ENCODE data around the gene REEP1.

Gene REEP1

DNA sequence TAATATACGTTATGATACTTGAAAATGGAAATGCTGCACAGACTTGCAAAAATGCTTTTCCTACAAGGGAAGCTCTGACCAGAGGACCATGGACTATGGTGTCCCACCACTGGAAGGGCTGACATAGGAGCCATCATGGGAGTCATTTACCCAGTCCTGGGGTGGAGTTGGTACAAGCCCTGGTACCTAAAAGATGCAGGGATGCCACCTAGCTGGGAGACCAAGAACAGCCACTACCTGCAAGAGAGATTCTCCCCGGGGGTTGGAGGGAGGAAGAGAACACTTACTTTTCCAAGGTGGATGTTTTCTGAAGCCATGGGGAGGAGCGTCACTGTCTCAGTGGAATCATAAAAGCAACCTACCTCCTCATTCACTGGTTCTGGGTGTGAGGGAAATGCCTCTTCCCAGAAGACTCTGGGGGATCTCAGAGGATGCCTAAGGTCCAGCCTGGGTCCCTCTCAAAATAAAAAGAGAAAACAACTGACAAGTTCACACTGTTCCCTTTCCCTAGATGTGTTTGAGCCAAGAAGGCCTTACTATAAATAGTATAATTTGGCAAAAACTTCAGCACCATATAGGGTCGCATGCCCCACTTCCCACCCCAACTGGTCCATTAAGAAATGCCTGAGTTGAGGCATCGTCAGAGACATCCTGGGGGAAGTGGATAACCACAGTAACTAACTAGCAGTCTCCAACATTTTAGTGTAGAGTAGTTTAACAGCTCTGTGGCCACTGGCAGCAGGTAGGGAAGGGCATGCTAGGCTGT, 39.9 kb downstream of the REEP1 start:
- TF ChIP-seq, protein P1, sequence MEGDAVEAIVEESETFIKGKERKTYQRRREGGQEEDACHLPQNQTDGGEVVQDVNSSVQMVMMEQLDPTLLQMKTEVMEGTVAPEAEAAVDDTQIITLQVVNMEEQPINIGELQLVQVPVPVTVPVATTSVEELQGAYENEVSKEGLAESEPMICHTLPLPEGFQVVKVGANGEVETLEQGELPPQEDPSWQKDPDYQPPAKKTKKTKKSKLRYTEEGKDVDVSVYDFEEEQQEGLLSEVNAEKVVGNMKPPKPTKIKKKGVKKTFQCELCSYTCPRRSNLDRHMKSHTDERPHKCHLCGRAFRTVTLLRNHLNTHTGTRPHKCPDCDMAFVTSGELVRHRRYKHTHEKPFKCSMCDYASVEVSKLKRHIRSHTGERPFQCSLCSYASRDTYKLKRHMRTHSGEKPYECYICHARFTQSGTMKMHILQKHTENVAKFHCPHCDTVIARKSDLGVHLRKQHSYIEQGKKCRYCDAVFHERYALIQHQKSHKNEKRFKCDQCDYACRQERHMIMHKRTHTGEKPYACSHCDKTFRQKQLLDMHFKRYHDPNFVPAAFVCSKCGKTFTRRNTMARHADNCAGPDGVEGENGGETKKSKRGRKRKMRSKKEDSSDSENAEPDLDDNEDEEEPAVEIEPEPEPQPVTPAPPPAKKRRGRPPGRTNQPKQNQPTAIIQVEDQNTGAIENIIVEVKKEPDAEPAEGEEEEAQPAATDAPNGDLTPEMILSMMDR (conservative IDR thresholded peaks at IDR 0.05): no peak; the same call in 1 of the 2 replicates
- no peak overlapping the region for H3K27ac ChIP-seq

DNA sequence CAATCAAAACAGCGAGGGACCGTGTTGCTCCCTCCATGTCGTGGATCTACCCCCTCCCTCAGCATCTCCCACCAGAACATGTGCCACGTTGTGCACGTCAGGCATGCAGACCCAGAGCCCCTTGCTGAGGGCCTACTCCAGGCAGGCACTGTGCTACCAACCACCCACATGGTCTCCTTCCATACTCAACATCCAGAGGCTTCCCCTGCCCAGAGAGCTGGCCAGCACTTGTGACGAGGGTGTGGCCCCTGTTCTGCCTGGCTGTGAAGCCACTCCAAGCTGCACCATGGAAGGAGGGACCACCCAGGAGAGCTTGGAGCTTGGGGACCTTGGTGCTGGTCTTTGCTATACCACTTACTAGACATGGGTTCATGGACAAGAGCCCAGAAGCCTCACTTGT, 40.5 kb downstream of the REEP1 start:
- no peak overlapping the region for H3K27ac ChIP-seq
- TF ChIP-seq, protein P1 (conservative IDR thresholded peaks at IDR 0.05): no peak

DNA sequence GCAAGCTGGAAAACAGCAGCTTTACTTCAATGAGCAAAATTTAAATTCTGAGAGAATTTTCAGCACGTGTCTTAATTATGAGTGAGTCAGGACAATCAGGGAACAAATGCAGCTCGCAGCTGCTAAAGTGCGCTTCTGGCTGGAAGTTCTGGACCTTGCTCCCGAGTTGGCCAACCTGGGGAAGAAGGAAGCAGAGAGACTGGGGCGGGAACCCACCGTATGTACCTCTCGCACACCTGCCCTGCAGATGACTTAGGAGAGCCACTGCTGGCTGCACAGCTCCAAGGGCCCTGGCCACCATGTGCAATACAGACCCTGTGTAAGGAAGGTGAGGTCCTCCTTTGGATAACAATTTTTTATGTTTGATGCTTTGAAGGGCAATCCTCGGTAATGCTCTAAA, 42.4 kb downstream of the REEP1 start:
- no peak overlapping the region for H3K27ac ChIP-seq
- TF ChIP-seq, protein P1 (conservative IDR thresholded peaks at IDR 0.05): no peak

DNA sequence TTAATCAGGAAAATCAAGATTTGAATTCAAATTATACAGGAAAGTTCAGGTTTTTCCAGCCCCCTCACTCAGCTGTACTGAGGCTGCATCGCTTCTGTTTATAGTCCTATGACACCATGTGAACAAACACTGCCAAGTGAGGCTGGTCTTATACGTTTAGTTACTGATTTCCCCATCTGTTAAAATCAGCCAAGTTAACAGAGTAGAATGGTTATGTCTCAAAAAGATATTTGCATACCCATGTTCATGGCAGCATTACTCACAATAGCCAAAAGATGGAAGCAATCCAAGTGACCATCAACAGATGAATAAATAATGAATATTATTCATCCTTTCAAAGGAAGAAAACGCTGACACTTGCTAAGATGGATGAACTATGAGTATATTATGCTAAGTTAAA, 43.8 kb downstream of the REEP1 start:
- H3K27ac ChIP-seq: no peak overlapping the region
- TF ChIP-seq, protein P1 (conservative IDR thresholded peaks at IDR 0.05): no peak

DNA sequence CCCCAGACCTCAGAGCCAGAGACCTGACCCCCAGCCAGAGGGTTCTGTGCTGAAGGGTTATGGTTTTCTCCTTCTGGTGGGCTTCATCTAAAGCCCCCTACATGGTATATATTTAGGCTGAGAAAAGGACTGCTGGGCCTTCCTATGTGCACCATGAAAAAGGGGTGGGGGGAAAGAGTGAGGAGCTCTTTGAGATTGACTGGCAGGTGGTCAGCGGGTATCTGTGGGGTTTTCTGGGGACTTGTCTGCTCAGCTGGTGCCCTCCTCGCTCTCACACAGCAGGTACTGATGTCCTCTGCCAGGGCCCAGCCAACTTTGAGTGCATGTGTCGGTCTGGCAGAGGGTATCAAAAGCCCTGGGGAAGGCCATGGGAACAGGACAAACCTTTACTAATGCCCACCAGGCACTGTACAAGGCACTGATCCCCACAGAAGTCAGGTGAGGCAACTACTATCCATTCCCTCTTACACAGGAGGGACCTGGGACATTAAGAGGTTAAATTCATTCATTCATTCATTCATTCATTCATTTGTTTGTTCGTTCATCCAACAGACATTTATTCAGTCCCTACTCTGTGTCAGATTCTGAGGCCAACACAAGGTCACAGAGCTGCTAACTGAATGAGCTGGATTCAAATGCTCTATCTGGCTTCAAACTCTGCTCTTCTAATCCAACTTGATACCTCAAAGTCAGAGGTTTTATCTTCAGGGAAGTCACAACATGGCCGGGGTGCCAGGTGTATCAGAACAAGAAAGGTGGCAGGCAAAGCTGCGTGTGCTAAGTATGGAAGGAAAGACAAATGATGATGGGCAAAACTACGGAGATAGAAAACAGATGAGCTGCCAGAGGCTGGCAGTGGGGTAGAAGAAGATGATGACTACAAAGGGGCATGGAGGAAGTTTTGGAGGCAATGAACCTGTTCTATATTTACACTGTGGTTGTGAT, 44.6 kb downstream of the REEP1 start:
- TF ChIP-seq, protein P1 (conservative IDR thresholded peaks at IDR 0.05): no peak
- no peak overlapping the region for H3K27ac ChIP-seq

DNA sequence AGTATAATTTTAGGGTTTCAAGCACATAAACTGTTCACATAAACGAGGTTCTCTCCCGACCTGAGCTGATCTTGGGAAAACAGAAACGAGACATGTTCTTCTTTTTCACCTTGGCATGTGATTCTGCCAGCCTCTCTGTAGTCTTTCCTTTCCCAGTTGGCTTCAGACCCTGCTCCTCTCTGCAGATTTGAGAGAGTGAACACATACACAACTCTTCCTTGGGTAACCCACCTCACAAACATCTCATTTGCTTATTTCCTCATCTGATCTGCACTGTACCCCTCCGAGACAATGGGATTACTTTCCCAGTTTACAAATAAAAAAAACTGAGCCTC, 46.1 kb downstream of the REEP1 start:
- TF ChIP-seq, protein P1 (conservative IDR thresholded peaks at IDR 0.05): no peak
- H3K27ac ChIP-seq: no peak overlapping the region

DNA sequence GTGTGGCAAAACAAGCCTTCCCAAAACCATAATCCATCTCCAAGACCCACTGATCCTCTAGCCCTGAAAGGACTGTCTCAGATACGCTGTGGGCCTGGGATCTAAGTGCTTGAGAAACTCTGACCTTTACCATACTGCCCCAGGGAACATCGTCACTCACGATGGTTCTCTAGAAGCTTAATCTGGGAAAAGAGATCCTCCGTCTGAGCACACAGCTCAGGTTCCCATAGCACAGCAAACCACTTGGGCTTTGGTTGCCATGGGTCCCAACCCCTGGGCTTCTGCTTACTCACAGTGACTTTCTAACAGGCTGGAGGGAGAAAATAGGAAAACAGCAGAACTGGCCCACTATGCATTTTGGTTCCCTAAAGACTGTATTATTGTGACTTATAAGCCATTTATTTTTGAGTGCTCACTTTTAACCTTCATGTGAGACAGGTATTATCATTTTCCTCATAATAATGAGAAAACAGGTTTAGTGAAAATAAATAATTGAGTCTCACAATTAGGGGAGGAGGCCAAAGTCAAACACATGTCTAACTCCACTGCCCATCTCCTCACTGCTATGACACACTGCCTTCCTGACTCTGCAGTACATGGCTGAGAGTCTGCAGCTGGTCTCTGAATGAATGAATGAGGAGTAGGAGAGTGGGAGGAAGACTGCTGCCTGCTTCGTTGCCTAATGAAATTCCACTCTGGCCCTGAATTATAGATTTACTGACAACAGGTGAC, 46.7 kb downstream of the REEP1 start:
- TF ChIP-seq, protein P1 (conservative IDR thresholded peaks at IDR 0.05): no peak
- no peak overlapping the region for H3K27ac ChIP-seq
